ENCODE measurements around the gene BDNF. TPM values are rescaled to one million over a fixed set of nuclear protein-coding genes. Genes with fewer than 3 reads are reported as not detected.

BDNF gene
- total RNA-seq, 1 donor from 2014 or later = 0.10 TPM

- no peak for TF ChIP-seq CTCF (IDR thresholded peaks at IDR 0.05; ENCODE audit: unreplicated experiment)
- no peaks in the 10 kb centered on the region for H3K4me1 Mint-ChIP-seq (ENCODE audit: unreplicated experiment)
- H3K27ac Mint-ChIP-seq (ENCODE audit: unreplicated experiment) = no peak overlapping the region
- H3K4me3 Mint-ChIP-seq (ENCODE audit: unreplicated experiment) = no peak overlapping the region
- peaks cover 4% of the 10 kb centered on the region for H3K27me3 Mint-ChIP-seq (ENCODE audit: unreplicated experiment)
- DNase-seq (ENCODE audit: low spot score) = no peak
- no peaks in the 10 kb centered on the region for H3K9me3 Mint-ChIP-seq (ENCODE audit: unreplicated experiment)
- H3K36me3 Mint-ChIP-seq (ENCODE audit: low read depth, unreplicated experiment) = no peaks in the 10 kb centered on the region
These were observed 36.9 kb downstream of the BDNF start for GRCh38 chr11:27663326-27663725.

DNA sequence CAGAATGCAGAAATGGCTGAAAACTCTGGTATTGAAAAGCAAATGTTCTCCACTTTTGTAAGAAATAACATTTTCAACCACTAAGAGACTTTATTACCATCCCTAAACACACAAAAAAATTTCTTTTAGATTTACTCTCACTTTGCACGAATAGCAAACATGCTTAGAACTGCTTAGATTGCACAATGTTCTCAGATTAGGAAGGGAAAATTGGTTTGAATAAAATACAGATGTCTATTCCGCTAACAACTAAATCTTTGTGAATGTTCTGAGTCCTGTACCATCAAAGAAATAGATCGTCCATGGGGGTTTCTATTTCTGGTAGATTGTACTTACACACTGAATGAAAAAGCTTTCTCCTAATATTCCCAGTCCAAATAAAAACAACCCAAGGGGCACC is 40.1 kb downstream of the BDNF start:
- TF ChIP-seq CTCF (IDR thresholded peaks at IDR 0.05; ENCODE audit: unreplicated experiment) = no peak
- no peaks in the 10 kb centered on the region for H3K36me3 Mint-ChIP-seq (ENCODE audit: low read depth, unreplicated experiment)
- H3K27ac Mint-ChIP-seq (ENCODE audit: unreplicated experiment) = no peak overlapping the region
- H3K4me1 Mint-ChIP-seq (ENCODE audit: unreplicated experiment) = no peaks in the 10 kb centered on the region
- peaks cover 2% of the 10 kb centered on the region for H3K27me3 Mint-ChIP-seq (ENCODE audit: unreplicated experiment)
- no peaks in the 10 kb centered on the region for H3K9me3 Mint-ChIP-seq (ENCODE audit: unreplicated experiment)
- no peak for DNase-seq (ENCODE audit: low spot score)
- H3K4me3 Mint-ChIP-seq (ENCODE audit: unreplicated experiment) = no peak overlapping the region

GRCh38 chr11:27658535-27659236 is 41.6 kb downstream of the BDNF start:
- Mint-ChIP-seq H3K4me3 (ENCODE audit: unreplicated experiment) (no peak overlapping the region), H3K9me3 (ENCODE audit: unreplicated experiment) (no peaks in the 10 kb centered on the region), H3K27ac (ENCODE audit: unreplicated experiment) (no peak overlapping the region), H3K4me1 (ENCODE audit: unreplicated experiment) (no peaks in the 10 kb centered on the region), H3K27me3 (ENCODE audit: unreplicated experiment) (no peaks in the 10 kb centered on the region), H3K36me3 (ENCODE audit: low read depth, unreplicated experiment) (no peaks in the 10 kb centered on the region)
- DNase-seq (ENCODE audit: low spot score) = no peak
- no peak for TF ChIP-seq CTCF (IDR thresholded peaks at IDR 0.05; ENCODE audit: unreplicated experiment)

DNA sequence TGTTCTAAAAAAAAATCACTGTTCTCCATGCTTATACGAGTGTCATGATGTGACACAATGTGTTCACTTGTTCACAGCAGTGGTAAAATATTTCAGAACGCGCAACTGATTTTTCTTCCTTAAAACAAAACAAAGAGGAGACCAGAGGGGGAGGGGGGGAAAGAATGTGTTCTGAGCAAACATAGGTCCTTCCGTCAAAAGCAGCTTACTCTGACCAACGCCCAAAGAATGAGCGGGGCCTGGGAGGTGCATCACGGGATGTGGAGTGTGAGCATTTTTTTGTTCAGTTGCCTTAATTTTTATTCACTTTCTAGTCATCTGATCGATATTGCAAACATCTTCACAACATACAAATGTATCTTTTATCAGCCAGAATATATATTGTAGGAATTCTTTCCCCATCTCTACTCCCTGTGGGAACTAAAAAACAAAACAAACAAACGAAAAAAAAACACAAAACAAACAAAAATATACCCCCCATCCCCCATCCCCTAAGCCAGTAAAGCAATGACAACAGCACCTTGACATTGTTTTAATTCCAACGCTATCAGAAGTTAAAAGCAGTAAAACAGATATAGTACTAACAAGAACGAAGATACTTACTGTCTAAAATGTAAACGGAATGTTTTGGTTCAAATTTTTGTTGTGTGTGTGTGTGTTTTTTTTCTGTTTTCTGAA is 43.3 kb downstream of the BDNF start:
- no peak overlapping the region for H3K27ac Mint-ChIP-seq (ENCODE audit: unreplicated experiment)
- DNase-seq (ENCODE audit: low spot score) = no peak
- TF ChIP-seq CTCF (IDR thresholded peaks at IDR 0.05; ENCODE audit: unreplicated experiment) = no peak
- H3K4me3 Mint-ChIP-seq (ENCODE audit: unreplicated experiment) = no peak overlapping the region
- H3K27me3 Mint-ChIP-seq (ENCODE audit: unreplicated experiment) = no peaks in the 10 kb centered on the region
- H3K9me3 Mint-ChIP-seq (ENCODE audit: unreplicated experiment) = no peaks in the 10 kb centered on the region
- peaks cover 1% of the 10 kb centered on the region for H3K4me1 Mint-ChIP-seq (ENCODE audit: unreplicated experiment)
- H3K36me3 Mint-ChIP-seq (ENCODE audit: low read depth, unreplicated experiment) = no peaks in the 10 kb centered on the region

DNA sequence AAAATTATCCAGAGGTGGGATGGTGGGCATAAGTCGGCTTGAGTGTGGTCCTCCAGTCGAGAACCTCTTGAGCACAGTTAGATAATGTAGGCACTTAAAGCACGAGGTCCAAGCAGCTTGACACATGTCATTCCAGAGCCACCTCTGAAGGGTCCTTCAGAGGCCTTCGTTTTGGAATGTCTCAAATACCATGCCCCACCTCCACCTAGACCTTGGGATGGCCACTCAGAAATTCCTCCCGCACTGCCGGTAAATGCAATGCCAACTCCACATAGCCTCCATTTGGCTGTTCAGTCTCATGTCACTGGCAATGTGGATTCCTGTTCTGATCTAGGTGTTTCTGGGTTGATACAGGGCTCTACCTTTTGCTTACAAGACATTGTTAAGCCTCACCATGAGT is 43.9 kb downstream of the BDNF start:
- H3K27ac Mint-ChIP-seq (ENCODE audit: unreplicated experiment) = no peak overlapping the region

More for the DNA sequence above, 43.9 kb downstream of the BDNF start:
- H3K27me3 Mint-ChIP-seq (ENCODE audit: unreplicated experiment) = no peaks in the 10 kb centered on the region
- no peaks in the 10 kb centered on the region for H3K9me3 Mint-ChIP-seq (ENCODE audit: unreplicated experiment)
- H3K4me3 Mint-ChIP-seq (ENCODE audit: unreplicated experiment) = no peak overlapping the region
- DNase-seq (ENCODE audit: low spot score) = no peak
- no peaks in the 10 kb centered on the region for H3K36me3 Mint-ChIP-seq (ENCODE audit: low read depth, unreplicated experiment)
- TF ChIP-seq CTCF (IDR thresholded peaks at IDR 0.05; ENCODE audit: unreplicated experiment) = no peak
- peaks cover 8% of the 10 kb centered on the region for H3K4me1 Mint-ChIP-seq (ENCODE audit: unreplicated experiment)
